Caco-2 (cell line): ENCODE results near the gene DUSP3. TPM values are rescaled to one million over a fixed set of nuclear protein-coding genes. Genes with fewer than 3 reads are reported as not detected.
A peak's percentile ranks its signal among the peaks of the same experiment; 100 is the strongest.

ENCODE experiments used
- BruUV-seq: library from RNA; stranded (reverse); fragments of 400-500 nt; replicated peaks from 2 replicates; lab custom pipeline; 2021; lab: Mats Ljungman, UMichigan
- CTCF ChIA-PET: fragments of 300-600 bp; sonication (Branson Sonifier 250); formaldehyde crosslinking; loops from one replicate; lab custom pipeline; 2022; ENCODE audit warnings: antibody characterized with exemption; lab: Charles Lee
- POLR2A ChIA-PET: fragments of 300-600 bp; sonication (Branson Sonifier 250); formaldehyde crosslinking; loops from one replicate; lab custom pipeline; 2022; ENCODE audit warnings: antibody characterized with exemption; lab: Charles Lee
- DNase-seq, 2 experiments: peaks; one replicate each; pipeline versions ENCODE4 v3.0.0 to v3.0.0-alpha.2; 2020 to 2022
- H3K27me3 ChIP-seq: replicated peaks from 2 replicates; pipeline ENCODE4 v1.6.0; 2011; ENCODE audit warnings: low read length; ENCODE audit not compliant: control insufficient read depth, insufficient read depth
- H3K36me3 ChIP-seq: 2 replicates; pipeline ENCODE4 v1.5.1; 2011; ENCODE audit warnings: low read length; ENCODE audit not compliant: control insufficient read depth, insufficient read depth
- H3K4me1 ChIP-seq: fragments of 250-450 bp; sonication (Bioruptor Pico); 2 replicates; pipeline ENCODE4 v1.5.1; 2020; ENCODE audit warnings: mild to moderate bottlenecking
- H3K4me3 ChIP-seq: 2 replicates; pipeline ENCODE4 v1.5.1; 2011; ENCODE audit warnings: low read depth, mild to moderate bottlenecking, control low read depth, low read length
- H3K9me3 ChIP-seq: fragments of 250-450 bp; sonication (Bioruptor Pico); 2 replicates; pipeline ENCODE4 v1.5.1; 2020; ENCODE audit warnings: mild to moderate bottlenecking, moderate library complexity
- H3K27ac Mint-ChIP-seq: one replicate; pipeline ENCODE4 v1.8.0; 2022; ENCODE audit warnings: mixed read lengths; ENCODE audit not compliant: unreplicated experiment
- H3K27me3 Mint-ChIP-seq: one replicate; pipeline ENCODE4 v1.8.0; 2022; ENCODE audit warnings: mixed read lengths; ENCODE audit not compliant: insufficient read depth, unreplicated experiment
- H3K36me3 Mint-ChIP-seq: one replicate; pipeline ENCODE4 v1.8.0; 2022; ENCODE audit warnings: mild to moderate bottlenecking, mixed read lengths; ENCODE audit not compliant: insufficient read depth, unreplicated experiment
- H3K4me1 Mint-ChIP-seq: one replicate; pipeline ENCODE4 v1.8.0; 2022; ENCODE audit warnings: low read depth, mixed read lengths; ENCODE audit not compliant: unreplicated experiment
- H3K4me3 Mint-ChIP-seq: one replicate; pipeline ENCODE4 v1.8.0; 2022; ENCODE audit warnings: mild to moderate bottlenecking, moderate library complexity, mixed read lengths; ENCODE audit not compliant: unreplicated experiment
- H3K9me3 Mint-ChIP-seq: one replicate; pipeline ENCODE4 v1.8.0; 2022; ENCODE audit warnings: mixed read lengths; ENCODE audit not compliant: unreplicated experiment
- CTCF ChIP-seq, 2 experiments: fragments of 200-600 bp in 1 of 2; IDR thresholded peaks; 1 replicate in 1 of 2; 2 replicates in 1 of 2; pipeline versions ENCODE4 v1.5.1 to v1.8.0; 2011 to 2022; ENCODE audit warnings: antibody characterized with exemption in 1 of 2, control low read depth in 1 of 2, inconsistent platforms in 1 of 2, low read depth in 1 of 2, low read length in 1 of 2, mild to moderate bottlenecking in 1 of 2, moderate library complexity in 1 of 2; ENCODE audit not compliant: insufficient read depth in 1 of 2, severe bottlenecking in 1 of 2, unreplicated experiment in 1 of 2
- intact Hi-C: fragments of 100-400 bp; cut with micrococcal nuclease; formaldehyde crosslinking; loops from one replicate; pipeline ENCODE4 v1.10.0; 2022; ENCODE audit not compliant: unreplicated experiment
- total RNA-seq: library from RNA; stranded (reverse); gene quantifications from 2 replicates; pipeline ENCODE4 v1.2.3, GENCODE V29; 2022

DUSP3 gene
- total RNA-seq, 1 experiment from 2014 or later = 86.3 TPM

- H3K27ac Mint-ChIP-seq = peak overlapping the region; percentile 97
- POLR2A ChIA-PET = interaction anchor here (0.6 to 1.8 kb wide), 14 partner anchors 8 to 703 kb away, joined by 3 to 22 read pairs (median 4); partner anchors contain the start of gene MPP3
- H3K4me1 ChIP-seq = peaks cover 28% of the 10 kb centered on the region
Measured at GRCh38 chr17:43779145-43780125, 658 bp upstream of the DUSP3 start.

GRCh38 chr17:43774304-43775250 is 4.2 kb downstream of the DUSP3 start:
- H3K4me3 ChIP-seq = no peak overlapping the region
- DNase-seq = no peak
- H3K36me3 Mint-ChIP-seq = peaks cover 86% of the 10 kb centered on the region
- no peaks in the 10 kb centered on the region for H3K27me3 ChIP-seq
- POLR2A ChIA-PET = no interaction called here
- peaks cover 29% of the 10 kb centered on the region for H3K4me1 Mint-ChIP-seq
- no peaks in the 10 kb centered on the region for H3K27me3 Mint-ChIP-seq
- H3K4me1 ChIP-seq = peaks cover 22% of the 10 kb centered on the region
- BruUV-seq = no TSS peak
- no peak for TF ChIP-seq CTCF (IDR thresholded peaks at IDR 0.05; ENCODE audit: insufficient read depth in 1 of 2, low read depth in 1 of 2, low read length in 1 of 2, severe bottlenecking in 1 of 2, unreplicated experiment in 1 of 2)
- H3K9me3 ChIP-seq = no peaks in the 10 kb centered on the region
- no peaks in the 10 kb centered on the region for H3K9me3 Mint-ChIP-seq
- no peak overlapping the region for H3K4me3 Mint-ChIP-seq
- peaks cover 5% of the 10 kb centered on the region; the same call in 1 of the 2 replicates for H3K36me3 ChIP-seq
- CTCF ChIA-PET = no interaction called here
- intact Hi-C loops = loop anchor here (5.0 kb wide), 2 partner anchors 58 to 457 kb away; partner anchors contain the start of gene MPP3
- no peak overlapping the region for H3K27ac Mint-ChIP-seq

More at GRCh38 chr17:43779145-43780125, 658 bp upstream of the DUSP3 start:
- Mint-ChIP-seq H3K4me3 (peak overlapping the region; percentile 77), H3K9me3 (no peaks in the 10 kb centered on the region), H3K27me3 (no peaks in the 10 kb centered on the region), H3K36me3 (peaks cover 38% of the 10 kb centered on the region), H3K4me1 (peaks cover 27% of the 10 kb centered on the region)
- CTCF ChIA-PET = interaction anchor here (1.1 to 1.2 kb wide), 2 partner anchors 67 to 100 kb away, joined by 3 to 15 read pairs; no protein-coding TSS in a partner anchor
- Histone ChIP-seq H3K36me3 (peaks cover 5% of the 10 kb centered on the region; the same call in 1 of the 2 replicates), H3K4me3 (peak overlapping the region; percentile 98), H3K9me3 (no peaks in the 10 kb centered on the region), H3K27me3 (no peaks in the 10 kb centered on the region)
- BruUV-seq = TSS peak; percentile 90
- intact Hi-C loops = loop anchor here (1.0 to 5.0 kb wide), 3 partner anchors 53 to 462 kb away; partner anchors contain the start of gene MPP3
- TF ChIP-seq CTCF (IDR thresholded peaks at IDR 0.05; ENCODE audit: insufficient read depth in 1 of 2, low read depth in 1 of 2, low read length in 1 of 2, severe bottlenecking in 1 of 2, unreplicated experiment in 1 of 2) = peak in 1 of 2 experiments; percentile 21
- DNase-seq = peak; percentile 66 to 74
